ACC112 (cell line): ENCODE results near the gene MAGI2.
"Not testable (repeated sequence)": the region's sequence is repeated elsewhere in the genome, so short reads cannot be mapped to it uniquely, and the experiment has no call there.

Experiments
- H2AFZ ChIP-seq: fragments of 200-600 bp; sonication (generic); one replicate; pipeline ENCODE4 v1.6.0; 2017; ENCODE audit warnings: antibody characterized with exemption, low read length; ENCODE audit not compliant: unreplicated experiment
- H3K27ac ChIP-seq: fragments of 200-600 bp; sonication (generic); 2 replicates; pipeline ENCODE4 v1.5.1; 2014; ENCODE audit warnings: low read depth, mild to moderate bottlenecking, antibody characterized with exemption, low read length, moderate library complexity
- H3K27me3 ChIP-seq: fragments of 200-600 bp; sonication (generic); 2 replicates; pipeline ENCODE4 v1.6.1; 2014; ENCODE audit warnings: mild to moderate bottlenecking, antibody characterized with exemption, low read length, moderate library complexity, mixed read lengths; ENCODE audit not compliant: insufficient read depth
- H3K36me3 ChIP-seq: fragments of 200-600 bp; sonication (generic); 2 replicates; pipeline ENCODE4 v1.6.1; 2016; ENCODE audit warnings: mild to moderate bottlenecking, antibody characterized with exemption, low read length, moderate library complexity, mixed read lengths; ENCODE audit not compliant: insufficient read depth
- H3K4me1 ChIP-seq: fragments of 200-600 bp; sonication (generic); one replicate; pipeline ENCODE4 v1.6.1; 2016; ENCODE audit warnings: low read length, mixed read lengths; ENCODE audit not compliant: insufficient read depth, unreplicated experiment, control insufficient read depth
- H3K4me3 ChIP-seq: fragments of 200-600 bp; sonication (generic); 2 replicates; pipeline ENCODE4 v1.5.1; 2014; ENCODE audit warnings: mild to moderate bottlenecking, low read depth, low read length
- H3K79me2 ChIP-seq: fragments of 200-600 bp; sonication (generic); one replicate; pipeline ENCODE4 v1.6.0; 2016; ENCODE audit warnings: low read length; ENCODE audit not compliant: control insufficient read depth, unreplicated experiment, insufficient read depth

Gene MAGI2

DNA sequence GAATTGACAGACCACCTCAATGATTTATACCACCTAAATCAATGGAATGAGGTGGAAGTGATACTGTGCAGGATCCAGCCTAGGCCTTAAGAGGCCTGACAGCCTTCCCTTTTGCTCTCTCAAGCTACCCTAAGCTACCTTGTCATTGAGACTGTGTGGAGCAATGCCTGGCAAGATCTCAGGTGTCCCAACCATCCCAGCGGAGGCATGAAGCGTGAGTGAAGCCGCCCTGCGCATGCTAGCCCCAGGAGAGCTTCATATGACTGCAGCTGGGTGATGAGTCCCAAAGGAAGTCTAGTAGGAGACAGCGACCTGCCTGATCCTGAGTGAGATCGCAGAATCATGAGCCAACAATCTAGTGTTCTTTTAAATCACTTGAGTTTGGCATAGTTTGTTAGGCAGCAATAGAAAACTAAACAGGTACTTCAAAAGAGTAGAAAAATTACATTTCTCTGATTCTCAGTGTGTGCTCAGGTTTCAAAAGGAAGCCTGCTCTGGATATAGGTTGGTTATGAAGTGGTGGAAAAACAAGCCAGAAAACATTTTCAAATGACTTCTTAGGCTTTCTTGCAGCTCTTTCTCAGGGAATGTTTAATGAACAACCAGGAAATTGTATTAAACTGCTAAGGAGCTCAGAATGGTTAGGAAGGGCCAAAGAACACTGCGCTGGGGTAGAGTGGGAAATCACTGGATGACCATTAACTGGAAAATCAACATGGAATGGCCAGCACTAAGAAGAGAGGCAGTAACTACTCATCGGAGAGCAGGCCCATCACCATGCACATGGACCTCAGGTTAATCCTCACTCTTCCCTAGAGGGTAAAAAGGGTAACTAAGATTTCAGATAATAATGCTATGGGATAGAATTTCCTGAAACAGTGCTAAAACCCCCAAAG, 1119.7 kb downstream of the MAGI2 start:
- Histone ChIP-seq H3K4me1 (no peaks in the 10 kb centered on the region), H3K4me3 (no peak overlapping the region), H3K27me3 (no peaks in the 10 kb centered on the region), H3K27ac (no peak overlapping the region), H2AFZ (no peak overlapping the region), H3K79me2 (no peaks in the 10 kb centered on the region), H3K36me3 (no peaks in the 10 kb centered on the region)

DNA sequence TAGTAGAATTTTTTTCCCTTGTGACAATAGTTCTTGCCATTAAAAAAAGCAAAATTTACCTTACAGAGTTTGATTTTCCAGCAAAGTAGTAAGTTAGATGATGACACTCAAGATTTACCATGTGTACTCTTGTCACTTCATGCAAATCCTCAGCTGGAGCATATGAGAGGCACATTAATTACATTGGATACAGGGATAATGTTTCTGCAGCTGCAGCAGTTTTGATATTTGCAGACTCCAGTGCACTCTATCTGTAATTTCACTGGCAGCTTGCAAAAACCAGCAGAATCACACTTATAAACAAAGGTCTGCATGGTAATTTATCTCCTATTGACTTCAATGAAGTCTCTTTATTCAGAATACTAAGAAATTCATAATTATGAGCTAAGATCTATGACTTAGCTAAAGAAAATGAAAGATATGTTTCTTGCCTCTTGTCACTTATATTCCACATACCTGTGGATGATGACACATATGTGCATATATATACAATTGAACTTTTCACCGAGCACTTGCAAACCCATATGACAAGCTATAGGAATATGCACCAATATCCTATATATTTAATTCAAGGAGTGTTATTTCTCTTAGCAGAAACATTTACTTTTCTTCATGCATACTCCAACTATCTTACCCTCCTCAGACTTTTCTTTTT, 1124.3 kb downstream of the MAGI2 start:
- H3K4me3 ChIP-seq: no peak overlapping the region
- H3K4me1 ChIP-seq: peaks cover 5% of the 10 kb centered on the region
- no peaks in the 10 kb centered on the region for H3K27me3 ChIP-seq
- H3K36me3 ChIP-seq: no peaks in the 10 kb centered on the region
- no peak overlapping the region for H2AFZ ChIP-seq
- no peak overlapping the region for H3K27ac ChIP-seq
- no peaks in the 10 kb centered on the region for H3K79me2 ChIP-seq

DNA sequence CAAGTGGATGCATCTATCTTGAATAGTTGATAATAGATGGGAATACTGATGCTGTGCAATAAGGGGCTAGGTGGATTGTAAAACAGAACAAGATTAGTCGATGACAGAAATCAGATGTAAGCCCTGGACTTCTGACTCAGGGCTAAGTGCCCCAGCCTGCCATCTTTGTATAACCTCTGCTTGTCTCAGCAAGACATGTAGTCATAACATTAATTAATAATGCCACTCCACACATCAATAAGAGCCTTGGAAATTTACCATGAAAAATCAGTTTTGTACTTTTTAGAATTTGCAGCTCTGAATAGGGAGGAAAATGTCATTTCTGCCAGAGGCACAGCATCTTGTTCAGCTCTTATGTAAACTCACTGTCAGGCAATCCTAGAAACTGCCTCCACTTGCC, 1125.7 kb downstream of the MAGI2 start:
- H2AFZ ChIP-seq: no peak overlapping the region
- H3K27me3 ChIP-seq: no peaks in the 10 kb centered on the region
- H3K27ac ChIP-seq: no peak overlapping the region
- no peak overlapping the region for H3K4me3 ChIP-seq
- H3K79me2 ChIP-seq: no peaks in the 10 kb centered on the region
- peaks cover 5% of the 10 kb centered on the region for H3K4me1 ChIP-seq
- no peaks in the 10 kb centered on the region for H3K36me3 ChIP-seq

DNA sequence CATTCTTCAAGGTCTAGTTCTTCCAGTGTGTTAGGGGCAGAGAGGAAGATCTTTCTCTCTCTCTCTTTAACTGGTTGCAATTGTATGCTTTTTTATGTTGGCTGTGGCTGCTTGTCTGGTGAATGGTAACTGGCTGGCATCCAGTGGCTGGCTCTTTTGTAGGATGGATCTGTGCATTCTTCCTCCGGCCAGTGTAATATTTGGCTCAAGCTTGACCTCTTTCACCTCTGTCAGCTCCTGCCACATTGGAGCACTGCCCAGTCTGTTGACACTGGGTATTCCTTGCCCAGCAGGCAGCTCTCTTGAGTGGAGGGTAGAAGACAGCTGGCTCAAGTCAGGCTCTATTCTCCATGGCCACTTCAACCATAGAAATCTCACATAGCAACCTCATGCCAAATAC, 1126.6 kb downstream of the MAGI2 start:
- no peaks in the 10 kb centered on the region for H3K79me2 ChIP-seq

DNA sequence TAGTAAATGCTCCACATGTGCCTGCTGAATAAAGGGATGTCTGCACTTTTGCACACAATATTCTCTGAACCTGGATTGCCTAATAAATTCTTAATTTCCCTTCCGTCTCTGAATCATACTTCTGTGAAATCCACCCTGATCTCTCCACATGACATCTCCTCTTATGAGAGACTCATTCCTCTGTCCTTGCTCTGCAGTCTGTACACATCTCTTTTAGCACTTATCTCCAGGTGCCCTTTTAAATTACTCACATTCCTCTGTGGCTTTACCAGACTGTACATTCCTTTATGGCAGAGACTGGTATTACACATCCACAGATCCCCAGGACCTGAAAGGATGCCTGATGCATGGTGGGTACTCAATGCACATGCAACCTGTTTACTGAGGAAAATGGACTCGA, 1127.3 kb downstream of the MAGI2 start:
- H3K36me3 ChIP-seq: no peaks in the 10 kb centered on the region
- H2AFZ ChIP-seq: no peak overlapping the region
- H3K4me3 ChIP-seq: no peak overlapping the region
- no peaks in the 10 kb centered on the region for H3K79me2 ChIP-seq
- H3K27ac ChIP-seq: no peak overlapping the region
- H3K27me3 ChIP-seq: no peaks in the 10 kb centered on the region
- H3K4me1 ChIP-seq: peaks cover 5% of the 10 kb centered on the region

More for the DNA sequence above, 1126.6 kb downstream of the MAGI2 start:
- Histone ChIP-seq H2AFZ (no peak overlapping the region), H3K4me1 (peaks cover 5% of the 10 kb centered on the region), H3K4me3 (no peak overlapping the region), H3K27me3 (no peaks in the 10 kb centered on the region), H3K36me3 (no peaks in the 10 kb centered on the region), H3K27ac (no peak overlapping the region)

DNA sequence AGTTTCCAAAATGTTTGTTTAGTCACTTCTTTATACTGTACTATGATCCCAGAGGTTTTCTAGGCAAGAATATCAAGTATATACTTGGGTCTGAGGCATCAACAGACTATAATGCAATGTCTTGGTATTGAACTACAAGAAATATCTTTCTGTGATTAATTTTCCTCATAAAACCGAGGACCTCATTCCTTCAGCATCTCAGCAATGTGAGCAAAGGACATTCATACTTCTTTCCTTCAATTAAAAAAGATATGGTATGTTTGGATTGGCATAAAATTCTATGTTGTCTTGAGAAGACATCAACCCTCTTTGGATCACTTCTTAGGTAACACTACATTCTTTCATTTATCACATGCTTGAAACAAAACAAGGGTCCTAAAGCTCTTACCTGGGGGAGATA, 1130.3 kb downstream of the MAGI2 start:
- Histone ChIP-seq H3K27ac (no peak overlapping the region), H3K79me2 (no peaks in the 10 kb centered on the region), H2AFZ (no peak overlapping the region), H3K4me3 (no peak overlapping the region), H3K27me3 (no peaks in the 10 kb centered on the region), H3K36me3 (no peaks in the 10 kb centered on the region), H3K4me1 (peaks cover 5% of the 10 kb centered on the region)

DNA sequence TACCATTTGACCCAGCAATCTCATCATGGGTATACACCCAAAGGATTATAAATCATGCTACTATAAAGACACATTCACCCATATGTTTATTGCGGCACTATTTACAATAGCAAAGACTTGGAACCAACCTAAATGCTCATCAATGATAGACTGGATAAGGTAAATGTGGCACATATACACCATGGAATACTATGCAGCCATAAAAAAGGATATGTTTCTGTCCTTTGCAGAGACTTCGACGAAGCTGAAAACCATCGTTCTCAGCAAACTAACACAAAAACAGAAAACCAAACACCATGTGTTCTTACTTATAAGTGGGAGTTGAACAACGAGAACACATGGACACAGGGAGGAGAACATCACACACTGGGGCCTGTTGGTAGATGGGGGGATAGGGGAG, 1131.2 kb downstream of the MAGI2 start:
- not testable (repeated sequence) for H3K4me1 ChIP-seq, H3K36me3 ChIP-seq, H2AFZ ChIP-seq, H3K27ac ChIP-seq, H3K4me3 ChIP-seq, H3K79me2 ChIP-seq, H3K27me3 ChIP-seq

DNA sequence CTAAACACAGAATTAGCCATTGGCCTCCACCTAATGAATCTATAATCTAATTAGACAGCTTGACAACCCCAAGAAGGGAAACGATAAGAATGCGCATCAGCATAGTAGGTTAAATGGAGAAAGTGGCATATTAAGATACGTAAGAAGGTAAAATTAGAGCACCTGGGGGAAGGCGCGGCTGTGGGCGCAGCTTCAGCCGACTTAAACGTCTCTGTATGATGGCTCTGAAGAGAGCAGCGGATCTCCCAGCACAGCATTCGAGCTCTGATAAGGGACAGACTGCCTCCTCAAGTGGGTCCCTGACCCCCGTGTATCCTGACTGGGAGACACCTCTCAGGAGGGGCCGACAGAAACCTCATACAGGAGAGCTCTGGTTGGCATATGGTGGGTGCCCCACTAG, 1136.1 kb downstream of the MAGI2 start:
- H3K4me3 ChIP-seq: no peak overlapping the region
- no peaks in the 10 kb centered on the region for H3K36me3 ChIP-seq
- H3K27me3 ChIP-seq: no peaks in the 10 kb centered on the region
- no peaks in the 10 kb centered on the region for H3K79me2 ChIP-seq
- no peak overlapping the region for H3K27ac ChIP-seq
- H2AFZ ChIP-seq: no peak overlapping the region
- H3K4me1 ChIP-seq: no peaks in the 10 kb centered on the region

DNA sequence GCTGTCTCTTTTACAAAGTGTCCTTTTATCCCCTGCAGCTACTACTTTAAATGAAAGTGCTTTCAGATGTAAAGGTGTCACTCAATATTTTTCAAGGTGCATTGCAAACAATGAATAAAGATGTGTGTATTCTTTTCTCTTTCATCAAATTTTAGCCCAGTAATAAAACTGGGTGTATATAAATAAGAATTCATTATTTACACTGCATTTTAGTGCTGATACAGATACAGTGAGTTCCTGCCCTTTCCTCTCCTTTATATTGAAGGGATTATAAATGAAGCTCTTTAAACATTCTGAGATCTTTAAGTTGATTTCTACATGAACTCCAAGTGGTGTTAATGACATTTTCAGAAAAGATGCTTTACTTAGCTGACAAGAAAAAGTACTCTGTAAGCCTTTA, 1137.4 kb downstream of the MAGI2 start:
- no peaks in the 10 kb centered on the region for H3K79me2 ChIP-seq
- no peak overlapping the region for H3K4me3 ChIP-seq
- no peak overlapping the region for H3K27ac ChIP-seq
- no peaks in the 10 kb centered on the region for H3K4me1 ChIP-seq
- H2AFZ ChIP-seq: no peak overlapping the region
- H3K27me3 ChIP-seq: no peaks in the 10 kb centered on the region
- no peaks in the 10 kb centered on the region for H3K36me3 ChIP-seq

DNA sequence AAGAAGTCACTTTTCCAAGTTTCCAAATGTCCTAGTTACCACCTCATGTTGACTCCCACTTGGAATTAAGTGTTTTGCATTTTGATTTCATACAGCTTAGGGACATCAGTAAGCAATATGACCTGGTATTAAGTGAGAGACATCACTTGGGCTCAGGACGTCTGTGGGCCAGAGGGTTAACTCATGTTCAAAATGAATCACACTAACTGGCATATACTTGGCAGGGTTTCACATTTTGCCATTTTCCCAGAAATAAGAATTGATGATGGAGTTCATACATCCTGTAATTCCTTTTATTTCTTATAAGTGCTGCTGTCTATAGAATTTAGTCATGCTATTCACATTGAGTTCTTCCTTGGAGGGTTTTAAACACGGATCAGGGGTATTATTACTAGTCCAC, 1138.3 kb downstream of the MAGI2 start:
- Histone ChIP-seq H3K79me2 (no peaks in the 10 kb centered on the region), H3K4me3 (no peak overlapping the region), H3K27me3 (no peaks in the 10 kb centered on the region), H3K4me1 (no peaks in the 10 kb centered on the region), H2AFZ (no peak overlapping the region), H3K27ac (no peak overlapping the region), H3K36me3 (no peaks in the 10 kb centered on the region)

DNA sequence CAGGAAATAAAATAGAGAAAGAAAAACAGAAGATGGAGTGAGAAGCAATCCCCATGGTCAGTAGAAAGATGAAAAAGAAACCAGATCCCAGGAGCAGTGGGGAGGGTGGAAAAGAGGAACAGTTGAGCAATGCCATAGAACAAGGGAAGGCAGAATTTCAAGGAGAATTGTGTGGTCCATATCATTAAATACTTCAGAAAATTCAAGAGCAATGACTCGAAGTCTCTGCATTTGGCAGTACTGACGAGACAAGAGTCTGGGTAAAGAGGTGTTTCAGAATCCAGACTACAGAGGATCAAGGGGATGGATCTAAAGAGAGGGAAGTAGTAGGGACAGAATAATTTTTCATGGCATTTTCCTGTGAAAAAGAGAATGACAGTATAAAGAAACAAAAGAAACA, 1142.3 kb downstream of the MAGI2 start:
- H3K27me3 ChIP-seq: no peaks in the 10 kb centered on the region
- no peaks in the 10 kb centered on the region for H3K4me1 ChIP-seq
- no peaks in the 10 kb centered on the region for H3K36me3 ChIP-seq
- H3K79me2 ChIP-seq: no peaks in the 10 kb centered on the region
- H2AFZ ChIP-seq: no peak overlapping the region
- no peak overlapping the region for H3K27ac ChIP-seq
- no peak overlapping the region for H3K4me3 ChIP-seq
